ENCODE data around the gene USB1. TPM values are rescaled to one million over a fixed set of nuclear protein-coding genes. Genes with fewer than 3 reads are reported as not detected.
A peak's percentile ranks its signal among the peaks of the same experiment; 100 is the strongest.

USB1 gene
- total RNA-seq, 4 donors from 2014 or later = 21.3 to 63.4 (median 45.2) TPM

- no peaks in the 10 kb centered on the region for H3K27me3 ChIP-seq
- TF ChIP-seq POLR2A (IDR thresholded peaks at IDR 0.05) (no peak), CTCF (IDR thresholded peaks at IDR 0.05) (no peak), POLR2AphosphoS5 (IDR thresholded peaks at IDR 0.05) (no peak), EP300 (IDR thresholded peaks at IDR 0.05; ENCODE audit: low read depth) (no peak)
- H3K27ac ChIP-seq = peak overlapping the region; percentile 92 to 97 (median 95)
- in situ Hi-C loops (cut with MboI; ENCODE audit: low pct_ligation_motif_present in 1 of 4, low pct_unique_long_range_greater_than_20kb in 1 of 4, low sequenced_read_pairs in 3 of 4) = loop anchor here in 1 of 4 donors (10.0 kb wide), 1 partner anchor 99 kb away; the partner anchor contains the start of gene CFAP20
- DNase-seq = peak; percentile 52
- H3K9me3 ChIP-seq = no peaks in the 10 kb centered on the region
- no peaks in the 10 kb centered on the region for H3K36me3 ChIP-seq
- intact Hi-C loops (cut with DNase I; ENCODE audit: low total_unique reads) = no loop called here
- 1% methylated on average over 43 of the region's 65 CpGs; no CpG with 5 or more reads in 1 of the 2 donors for WGBS, 2 donors (ENCODE audit: low coverage in 1 of 2)
- peak overlapping the region; percentile 71 to 95 (median 88) for H3K4me3 ChIP-seq
- peaks cover 35 to 70% (median 59%) of the 10 kb centered on the region in 4 donors for H3K4me1 ChIP-seq
Measured at GRCh38 chr16:58026139-58026704, 25.0 kb downstream of the USB1 start.

GRCh38 chr16:58026705-58027160 lies 25.5 kb downstream of the USB1 start:
- WGBS, 2 donors (ENCODE audit: low coverage in 1 of 2) = 4% methylated on average over 28 of the region's 38 CpGs; no CpG with 5 or more reads in 1 of the 2 donors
- intact Hi-C loops (cut with DNase I; ENCODE audit: low total_unique reads) (no loop called here), in situ Hi-C loops (cut with MboI; ENCODE audit: low pct_ligation_motif_present in 1 of 4, low pct_unique_long_range_greater_than_20kb in 1 of 4, low sequenced_read_pairs in 3 of 4) (loop anchor here in 1 of 4 donors (10.0 kb wide), 1 partner anchor 98 kb away; the partner anchor contains the start of gene CFAP20)
- Histone ChIP-seq H3K4me1 (peaks cover 35 to 72% (median 59%) of the 10 kb centered on the region in 4 donors), H3K27me3 (no peaks in the 10 kb centered on the region), H3K4me3 (peak overlapping the region; percentile 71 to 95 (median 88)), H3K9me3 (no peaks in the 10 kb centered on the region), H3K36me3 (no peaks in the 10 kb centered on the region), H3K27ac (peak overlapping the region; percentile 92 to 97 (median 95))
- DNase-seq = peak; percentile 36
- no peak for TF ChIP-seq CTCF (IDR thresholded peaks at IDR 0.05)
- TF ChIP-seq POLR2A (IDR thresholded peaks at IDR 0.05) = no peak
- TF ChIP-seq EP300 (IDR thresholded peaks at IDR 0.05; ENCODE audit: low read depth) = no peak
- TF ChIP-seq POLR2AphosphoS5 (IDR thresholded peaks at IDR 0.05) = no peak

- peak; percentile 79 for DNase-seq
- TF ChIP-seq CTCF (IDR thresholded peaks at IDR 0.05) (no peak), POLR2A (IDR thresholded peaks at IDR 0.05) (peak; percentile 74), EP300 (IDR thresholded peaks at IDR 0.05; ENCODE audit: low read depth) (no peak), POLR2AphosphoS5 (IDR thresholded peaks at IDR 0.05) (peak in 2 of 3 donors; percentile 67 to 75)
- in situ Hi-C loops (cut with MboI; ENCODE audit: low pct_ligation_motif_present in 1 of 4, low pct_unique_long_range_greater_than_20kb in 1 of 4, low sequenced_read_pairs in 3 of 4) (loop anchor here in 1 of 4 donors (10.0 kb wide), 1 partner anchor 97 kb away; the partner anchor contains the start of gene CFAP20), intact Hi-C loops (cut with DNase I; ENCODE audit: low total_unique reads) (no loop called here)
- H3K27me3 ChIP-seq = no peaks in the 10 kb centered on the region
- no peaks in the 10 kb centered on the region for H3K9me3 ChIP-seq
- WGBS, 2 donors (ENCODE audit: low coverage in 1 of 2) = 25% methylated on average over 17 of the region's 43 CpGs; no CpG with 5 or more reads in 1 of the 2 donors
- peaks cover 29 to 67% (median 54%) of the 10 kb centered on the region in 4 donors for H3K4me1 ChIP-seq
- peak overlapping the region; percentile 92 to 97 (median 95) for H3K27ac ChIP-seq
- H3K4me3 ChIP-seq = peak overlapping the region; percentile 71 to 95 (median 88)
- H3K36me3 ChIP-seq = no peaks in the 10 kb centered on the region
Measured at GRCh38 chr16:58027161-58027915, 26.1 kb downstream of the USB1 start.

- Histone ChIP-seq H3K36me3 (no peaks in the 10 kb centered on the region), H3K4me3 (peak overlapping the region in 3 of 4 donors; percentile 71 to 95 (median 90)), H3K4me1 (peaks cover 23 to 61% (median 47%) of the 10 kb centered on the region in 4 donors), H3K9me3 (no peaks in the 10 kb centered on the region), H3K27me3 (no peaks in the 10 kb centered on the region), H3K27ac (peak overlapping the region; percentile 92 to 97 (median 95))
- 90% methylated on average over 7 of the region's 8 CpGs; no CpG with 5 or more reads in 1 of the 2 donors for WGBS, 2 donors (ENCODE audit: low coverage in 1 of 2)
- DNase-seq = no peak
- no peak for TF ChIP-seq POLR2AphosphoS5 (IDR thresholded peaks at IDR 0.05)
- no peak for TF ChIP-seq EP300 (IDR thresholded peaks at IDR 0.05; ENCODE audit: low read depth)
- no peak for TF ChIP-seq POLR2A (IDR thresholded peaks at IDR 0.05)
- no peak for TF ChIP-seq CTCF (IDR thresholded peaks at IDR 0.05)
- in situ Hi-C loops (cut with MboI; ENCODE audit: low pct_ligation_motif_present in 1 of 4, low pct_unique_long_range_greater_than_20kb in 1 of 4, low sequenced_read_pairs in 3 of 4) = loop anchor here in 1 of 4 donors (10.0 kb wide), 1 partner anchor 97 kb away; the partner anchor contains the start of gene CFAP20
- intact Hi-C loops (cut with DNase I; ENCODE audit: low total_unique reads) = no loop called here
Measured at GRCh38 chr16:58027916-58028455, 26.8 kb downstream of the USB1 start.
